ENCODE results near the gene CBY1. TPM values are rescaled to one million over a fixed set of nuclear protein-coding genes. Genes with fewer than 3 reads are reported as not detected.

The CBY1 gene
- total and polyA plus RNA-seq, 9 of the 15 experiments (the other 6 are each of a cell fraction or from before 2014, with no cell fraction given) = 5.7 to 19.7 (median 10.8) TPM

DNA sequence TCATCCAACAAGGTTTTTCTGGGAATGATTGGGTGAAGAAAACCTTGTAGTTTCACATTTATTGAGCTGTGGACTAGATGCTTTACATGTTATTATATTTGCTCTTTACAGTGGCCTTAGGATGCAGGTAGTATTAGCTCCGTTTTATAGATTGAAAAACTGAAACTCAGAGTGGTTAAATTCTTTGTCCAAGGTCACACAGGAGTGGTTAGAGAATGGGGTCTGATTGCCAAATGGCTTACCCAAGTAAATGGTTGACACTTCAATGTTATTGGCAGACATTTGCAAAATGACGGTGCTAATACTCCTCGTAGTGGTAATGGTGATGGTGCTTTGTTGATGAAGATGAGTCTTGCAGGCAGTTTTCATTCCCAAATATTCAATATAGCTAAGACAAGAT is 51.5 kb downstream of the CBY1 start:
- 54% methylated on average over 3 of the region's 3 CpGs for WGBS (ENCODE audit: insufficient coverage, low coverage, missing lambda C conversion rate)
- intact Hi-C loops (cut with micrococcal nuclease) (no loop called here), in situ Hi-C loops (cut with MboI) (no loop called here)
- Histone ChIP-seq H3K4me3 (peak overlapping the region; percentile 94; the same call in 1 of the 2 replicates), H2AFZ (ENCODE audit: low read depth, low read length) (no peak overlapping the region), H3K4me1 (replicated peaks in 1 of 2; ENCODE audit: control insufficient read depth in 2 of 2, insufficient read depth in 2 of 2, low read length in 2 of 2) (peaks cover 28 to 46% of the 10 kb centered on the region in 2 experiments; a peak in 4 of 5 replicates), H3K79me2 (ENCODE audit: control insufficient read depth, insufficient read depth, low read length) (peaks cover 72% of the 10 kb centered on the region), H4K20me1 (replicated peaks; ENCODE audit: control insufficient read depth, insufficient read depth, low read length) (peaks cover 29% of the 10 kb centered on the region), H3K27ac (ENCODE audit: extremely low read depth, low read depth, low read length) (no peak overlapping the region), H3K9me1 (ENCODE audit: control insufficient read depth, insufficient read depth, low read length) (no peaks in the 10 kb centered on the region), H3K9ac (ENCODE audit: insufficient read depth in 1 of 2, low read depth in 2 of 2, low read length in 2 of 2) (peak overlapping the region in 1 of 2 experiments; percentile 86; a peak in 2 of 4 replicates), H3K27me3 (ENCODE audit: control insufficient read depth in 2 of 2, insufficient read depth in 2 of 2, low read length in 2 of 2) (no peaks in the 10 kb centered on the region), H3K36me3 (ENCODE audit: control insufficient read depth, insufficient read depth, low read length) (peaks cover 38% of the 10 kb centered on the region; the same call in 2 of the 3 replicates), H3K4me2 (ENCODE audit: insufficient read depth, low read length) (peak overlapping the region; percentile 91), H3K9me3 (replicated peaks; ENCODE audit: control insufficient read depth, insufficient read depth, low read depth, low read length) (no peaks in the 10 kb centered on the region)
- CTCF ChIA-PET (ENCODE audit: low intra/inter-chr PET ratio) = no interaction called here
- no peak for FAIRE-seq
- POLR2A ChIA-PET = interaction anchor here (0.9 to 2.7 kb wide), 8 partner anchors 8 to 51 kb away, joined by 3 to 9 read pairs (median 4); no protein-coding TSS in a partner anchor
- no peak for TF ChIP-seq ZNF263 (CRISPR knock-in tag; IDR thresholded peaks at IDR 0.05; ENCODE audit: borderline replicate concordance)
- peak in 1 of 2 experiments; percentile 31; a peak in 1 of 4 replicates for TF ChIP-seq KDM1A (IDR thresholded peaks at IDR 0.05)
- no peak for TF ChIP-seq MAFK (IDR thresholded peaks at IDR 0.05; ENCODE audit: low read length)
- TF ChIP-seq BCOR (IDR thresholded peaks at IDR 0.05) = peak; percentile 80; the same call in 1 of the 2 replicates
- no peak for TF ChIP-seq NFE2 (IDR thresholded peaks at IDR 0.05; ENCODE audit: low read depth)
- TF ChIP-seq IFI16 (CRISPR knock-in tag; IDR thresholded peaks at IDR 0.05) = no peak
- no peak for TF ChIP-seq ZBTB17 (CRISPR knock-in tag; IDR thresholded peaks at IDR 0.05)
- peak; percentile 48 for TF ChIP-seq ZFP36 (IDR thresholded peaks at IDR 0.05; ENCODE audit: low read depth, low read length, partially characterized antibody)
- peak; percentile 85 for TF ChIP-seq RBM25 (IDR thresholded peaks at IDR 0.05; ENCODE audit: low read depth, low read length, severe bottlenecking)
- ATAC-seq = no peak
- no peak for DNase-seq (ENCODE audit: extremely low read depth in 1 of 4, low spot score in 3 of 4)
- BruUV-seq (replicated peaks) = no TSS peak
